GM20000 (cell line): ENCODE data around the gene SCD5.

Experiments
- DNase-seq: peaks from one replicate; pipeline ENCODE4 v3.0.0; 2012; ENCODE audit warnings: low spot score
- TF ChIP-seq, protein P1 (sequence below): IDR thresholded peaks from 2 replicates; pipeline ENCODE4 v1.5.1; 2012; ENCODE audit warnings: mild to moderate bottlenecking, control low read depth; ENCODE audit errors: extremely low read depth, missing control alignments

SCD5 gene

DNA sequence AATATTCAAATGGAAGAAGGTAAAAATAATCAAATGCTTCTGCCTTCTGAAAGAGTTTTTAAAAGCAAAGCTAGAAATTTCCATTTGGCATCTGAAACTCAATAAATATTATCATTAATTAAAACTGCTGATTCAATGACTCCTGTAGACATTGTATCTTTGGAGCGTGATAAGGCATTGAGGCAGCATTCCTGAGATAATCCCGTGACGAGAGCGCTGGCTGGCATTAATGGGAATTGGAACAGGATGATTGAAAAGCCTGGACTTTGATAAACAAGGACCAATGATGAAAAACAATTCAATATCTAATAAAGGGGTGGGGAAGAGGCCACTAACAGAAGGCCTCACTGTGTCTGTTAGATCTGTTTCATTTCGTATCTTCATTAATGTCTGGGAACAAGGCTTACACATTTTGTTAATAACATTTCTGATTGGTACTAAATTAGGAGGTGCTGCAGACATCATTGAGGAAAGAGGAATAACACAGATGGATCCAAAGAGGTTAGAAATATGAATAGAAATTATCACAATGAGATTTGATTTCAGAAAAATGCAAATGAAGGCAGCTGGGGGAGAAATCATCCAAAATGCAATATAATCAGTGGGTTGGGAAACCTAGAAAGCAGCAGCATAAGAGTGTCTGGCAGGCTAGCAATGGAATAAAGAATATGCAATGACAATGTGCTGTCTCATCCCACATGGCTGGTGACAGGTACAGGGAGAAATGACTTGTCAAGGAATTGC, 102.3 kb downstream of the SCD5 start:
- TF ChIP-seq, protein P1, sequence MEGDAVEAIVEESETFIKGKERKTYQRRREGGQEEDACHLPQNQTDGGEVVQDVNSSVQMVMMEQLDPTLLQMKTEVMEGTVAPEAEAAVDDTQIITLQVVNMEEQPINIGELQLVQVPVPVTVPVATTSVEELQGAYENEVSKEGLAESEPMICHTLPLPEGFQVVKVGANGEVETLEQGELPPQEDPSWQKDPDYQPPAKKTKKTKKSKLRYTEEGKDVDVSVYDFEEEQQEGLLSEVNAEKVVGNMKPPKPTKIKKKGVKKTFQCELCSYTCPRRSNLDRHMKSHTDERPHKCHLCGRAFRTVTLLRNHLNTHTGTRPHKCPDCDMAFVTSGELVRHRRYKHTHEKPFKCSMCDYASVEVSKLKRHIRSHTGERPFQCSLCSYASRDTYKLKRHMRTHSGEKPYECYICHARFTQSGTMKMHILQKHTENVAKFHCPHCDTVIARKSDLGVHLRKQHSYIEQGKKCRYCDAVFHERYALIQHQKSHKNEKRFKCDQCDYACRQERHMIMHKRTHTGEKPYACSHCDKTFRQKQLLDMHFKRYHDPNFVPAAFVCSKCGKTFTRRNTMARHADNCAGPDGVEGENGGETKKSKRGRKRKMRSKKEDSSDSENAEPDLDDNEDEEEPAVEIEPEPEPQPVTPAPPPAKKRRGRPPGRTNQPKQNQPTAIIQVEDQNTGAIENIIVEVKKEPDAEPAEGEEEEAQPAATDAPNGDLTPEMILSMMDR = no peak
- DNase-seq = no peak

DNA sequence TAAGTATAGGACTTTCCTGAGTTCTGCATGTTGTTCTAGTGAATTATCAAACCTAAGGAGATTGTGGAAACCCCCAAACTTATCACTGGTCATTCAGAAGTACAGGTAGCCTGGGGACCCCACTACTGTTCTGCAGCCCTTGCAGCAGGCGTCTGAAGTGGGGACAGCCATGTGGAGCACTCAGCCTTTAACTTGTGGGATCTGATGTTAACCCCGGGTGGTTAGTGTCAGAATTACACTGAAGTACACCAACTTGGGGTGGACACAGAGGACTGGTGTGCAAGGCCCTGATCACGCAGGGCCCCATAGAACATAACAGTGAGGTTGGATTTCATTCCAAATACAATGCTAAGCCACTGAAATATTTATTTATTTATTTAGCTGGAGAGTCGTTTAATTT, 103.7 kb downstream of the SCD5 start:
- TF ChIP-seq, protein P1 = no peak
- DNase-seq = no peak

DNA sequence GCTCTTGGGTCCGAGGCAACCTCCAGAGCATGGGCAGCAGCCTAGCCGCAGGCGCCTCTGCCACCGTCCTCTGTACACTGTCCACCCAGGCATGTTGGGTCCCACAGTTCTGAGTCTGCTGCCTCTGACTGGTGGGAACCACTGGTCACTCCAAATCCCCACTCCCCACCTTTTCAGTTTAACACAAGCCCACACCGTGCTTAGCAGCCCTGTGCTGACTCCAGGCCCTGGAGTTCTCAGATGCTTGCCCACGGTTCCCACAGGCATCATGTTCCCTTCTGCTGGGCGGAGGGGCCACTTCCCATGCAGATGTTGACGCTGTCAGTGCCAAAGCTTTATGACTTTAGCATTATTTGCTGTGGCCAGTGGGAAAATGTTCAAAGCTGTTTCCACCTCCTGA, 104.5 kb downstream of the SCD5 start:
- no peak for DNase-seq

DNA sequence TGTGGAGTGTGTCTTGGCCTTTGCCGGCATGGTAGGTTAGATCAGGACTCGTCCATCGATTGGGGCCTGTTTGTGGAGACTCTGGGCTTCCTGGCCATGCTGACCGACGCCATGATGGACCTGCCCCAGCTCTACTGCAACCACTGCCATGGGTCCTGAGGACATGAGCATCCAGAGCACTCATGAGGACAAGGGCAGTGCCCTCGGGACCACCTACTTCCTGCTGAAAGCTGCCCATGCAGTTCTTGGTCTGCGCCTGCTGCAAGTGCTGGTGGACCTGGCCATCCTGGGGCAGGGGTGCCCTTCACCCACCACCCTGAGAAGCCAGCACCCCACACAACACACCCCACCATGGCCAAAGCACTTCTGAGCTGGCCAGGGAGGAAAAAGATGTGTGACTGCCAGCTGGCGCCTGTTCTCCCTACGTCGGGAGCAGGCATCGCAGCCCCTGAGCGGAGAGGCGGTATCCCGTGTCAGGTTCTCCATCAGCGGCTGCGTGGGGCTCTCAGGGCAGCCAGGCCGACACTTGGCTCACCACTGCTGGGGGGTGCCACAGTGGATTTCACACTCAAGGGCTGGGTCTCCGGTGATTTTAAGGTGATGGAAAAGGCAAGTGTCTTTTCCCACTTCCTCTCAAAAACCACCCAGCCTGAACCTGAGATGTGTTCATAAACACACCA, 106.4 kb downstream of the SCD5 start:
- no peak for DNase-seq
- TF ChIP-seq, protein P1 = no peak

More for the DNA sequence above, 104.5 kb downstream of the SCD5 start:
- TF ChIP-seq, protein P1 = no peak

DNA sequence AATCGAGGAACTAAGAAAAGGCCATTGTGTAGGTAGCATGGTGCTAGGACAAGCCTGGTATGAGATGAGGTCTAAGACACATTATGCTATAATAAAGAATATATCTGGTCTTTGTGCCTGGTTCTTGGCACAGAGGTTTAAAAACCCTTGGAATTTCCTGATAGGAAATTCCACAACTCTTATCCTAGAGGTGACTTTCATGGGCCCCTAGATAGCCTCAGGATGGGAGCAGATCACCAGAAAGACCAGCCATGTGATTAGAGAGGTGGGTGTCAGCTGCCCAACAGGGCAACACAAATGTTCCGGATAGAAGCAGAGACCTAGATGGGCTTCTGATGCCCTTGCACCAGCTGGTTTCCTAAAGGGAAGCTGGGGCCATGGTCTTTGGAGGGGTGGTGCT, 107.2 kb downstream of the SCD5 start:
- no peak for DNase-seq
- TF ChIP-seq, protein P1 = no peak

DNA sequence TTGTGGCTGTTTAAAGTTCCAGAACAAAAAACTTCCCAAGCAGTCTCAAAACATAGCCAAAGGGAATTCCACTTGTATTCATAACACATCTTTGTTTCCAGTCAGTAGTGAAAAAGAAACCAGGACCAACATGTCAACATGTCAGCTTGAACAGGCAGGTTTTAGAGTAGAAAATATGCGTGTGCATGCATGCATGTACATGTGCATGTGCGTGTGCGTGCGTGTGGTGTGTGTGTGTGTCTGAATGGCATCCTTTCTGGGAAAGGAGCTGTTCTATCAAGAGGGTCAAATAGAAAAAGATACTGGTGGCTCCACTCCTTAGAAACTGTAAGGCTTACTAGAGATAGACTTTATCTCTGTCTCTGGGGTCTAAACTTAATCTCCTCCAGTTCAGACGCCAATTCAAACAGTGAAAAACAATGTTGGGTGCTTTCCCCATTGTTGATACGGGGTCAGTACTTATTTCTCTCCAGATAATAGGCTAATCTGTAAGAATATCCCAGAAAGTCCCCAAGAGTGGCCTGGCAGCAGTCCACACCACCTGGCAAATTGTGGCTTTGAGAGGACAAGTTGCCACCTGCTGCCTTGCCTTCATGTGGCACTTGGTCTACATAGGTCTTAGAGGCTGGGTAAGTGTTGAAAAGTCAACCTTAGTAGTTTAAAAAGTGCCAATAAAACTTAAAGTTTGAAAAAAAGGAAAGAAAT, 110.4 kb downstream of the SCD5 start:
- DNase-seq = no peak
- TF ChIP-seq, protein P1 = no peak

DNA sequence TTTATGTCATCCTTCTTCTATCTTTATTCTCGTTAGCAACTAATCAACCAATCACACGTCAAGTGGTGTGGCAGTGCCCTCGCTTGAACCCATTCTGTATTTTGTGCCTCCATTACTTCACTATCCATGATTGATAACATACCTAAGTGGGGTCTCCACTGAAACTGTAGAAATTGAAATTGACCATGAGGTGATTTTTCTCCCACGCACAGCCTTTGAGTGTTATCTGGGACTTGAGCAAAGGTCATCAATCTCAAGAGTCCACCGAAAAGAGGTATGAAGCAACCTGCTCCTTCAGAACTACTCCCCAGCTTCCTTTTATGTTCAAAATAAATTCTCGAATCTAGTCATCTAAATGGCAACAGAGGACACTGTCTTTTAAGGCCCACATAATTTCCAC, 111.1 kb downstream of the SCD5 start:
- TF ChIP-seq, protein P1 = no peak
- DNase-seq = no peak
